GM19467 (cell line): Measurements from ENCODE around the gene UHMK1.
"Not testable (repeated sequence)": the region's sequence is repeated elsewhere in the genome, so short reads cannot be mapped to it uniquely, and the experiment has no call there.

Experiments
- ATAC-seq: cut with Tn5 transposase; IDR thresholded peaks from one replicate; pipeline ENCODE4 v1.9.1; 2021; ENCODE audit warnings: mild to moderate bottlenecking, moderate library complexity; ENCODE audit not compliant: unreplicated experiment

The UHMK1 gene, protein sequence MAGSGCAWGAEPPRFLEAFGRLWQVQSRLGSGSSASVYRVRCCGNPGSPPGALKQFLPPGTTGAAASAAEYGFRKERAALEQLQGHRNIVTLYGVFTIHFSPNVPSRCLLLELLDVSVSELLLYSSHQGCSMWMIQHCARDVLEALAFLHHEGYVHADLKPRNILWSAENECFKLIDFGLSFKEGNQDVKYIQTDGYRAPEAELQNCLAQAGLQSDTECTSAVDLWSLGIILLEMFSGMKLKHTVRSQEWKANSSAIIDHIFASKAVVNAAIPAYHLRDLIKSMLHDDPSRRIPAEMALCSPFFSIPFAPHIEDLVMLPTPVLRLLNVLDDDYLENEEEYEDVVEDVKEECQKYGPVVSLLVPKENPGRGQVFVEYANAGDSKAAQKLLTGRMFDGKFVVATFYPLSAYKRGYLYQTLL

DNA sequence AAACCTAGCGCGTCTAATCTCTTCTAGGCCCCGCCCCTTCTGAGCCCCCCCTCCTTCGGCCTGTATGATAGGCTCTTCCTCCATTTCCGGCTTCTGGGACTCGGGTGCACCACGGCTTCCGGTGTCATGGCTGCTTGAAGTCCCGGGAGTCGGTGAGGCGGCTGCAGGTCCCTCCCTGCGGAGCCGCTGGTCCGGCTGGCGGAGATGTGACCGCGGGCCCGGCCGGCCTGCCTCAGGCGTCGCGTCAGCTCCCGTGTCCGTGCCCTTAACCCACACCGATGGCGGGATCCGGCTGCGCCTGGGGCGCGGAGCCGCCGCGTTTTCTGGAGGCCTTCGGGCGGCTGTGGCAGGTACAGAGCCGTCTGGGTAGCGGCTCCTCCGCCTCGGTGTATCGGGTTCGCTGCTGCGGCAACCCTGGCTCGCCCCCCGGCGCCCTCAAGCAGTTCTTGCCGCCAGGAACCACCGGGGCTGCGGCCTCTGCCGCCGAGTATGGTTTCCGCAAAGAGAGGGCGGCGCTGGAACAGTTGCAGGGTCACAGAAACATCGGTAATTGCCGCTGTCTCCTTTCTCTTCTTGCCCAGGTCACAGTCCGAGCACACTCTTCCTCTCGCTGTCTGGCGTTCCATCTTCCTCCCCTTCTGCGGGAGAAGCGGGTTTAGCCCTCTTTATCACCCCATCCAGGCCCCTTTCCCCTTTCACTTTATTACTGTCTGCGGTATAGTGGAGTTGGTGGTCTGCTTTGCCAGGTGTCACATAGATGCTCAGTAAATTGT, at the start of gene UHMK1:
UHMK1 (plus strand) TSS at position 96 of the 773 bp plus-strand sequence; CDS start at position 279, 183 bp downstream.
- ATAC-seq, result peak; percentile 98

- ATAC-seq, result not testable (repeated sequence)
These were observed 43.3 kb upstream of the UHMK1 start for GRCh38 chr1:162454361-162454760.

GRCh38 chr1:162456323-162456722, 41.3 kb upstream of the UHMK1 start:
- no peak for ATAC-seq

- ATAC-seq, result no peak
These were observed 39.4 kb upstream of the UHMK1 start for GRCh38 chr1:162458236-162458635.

- not testable (repeated sequence) for ATAC-seq
These were observed 35.2 kb upstream of the UHMK1 start for GRCh38 chr1:162462425-162462824.

GRCh38 chr1:162463021-162463420, 34.6 kb upstream of the UHMK1 start:
- ATAC-seq, result no peak

- ATAC-seq, result no peak
These were observed 30.8 kb upstream of the UHMK1 start for GRCh38 chr1:162466797-162467196.

GRCh38 chr1:162470216-162470615, 27.4 kb upstream of the UHMK1 start:
- ATAC-seq, result no peak

- ATAC-seq, result no peak
These were observed 26.2 kb upstream of the UHMK1 start for GRCh38 chr1:162471290-162471853.

GRCh38 chr1:162475089-162475488, 22.5 kb upstream of the UHMK1 start:
- ATAC-seq, result no peak

DNA sequence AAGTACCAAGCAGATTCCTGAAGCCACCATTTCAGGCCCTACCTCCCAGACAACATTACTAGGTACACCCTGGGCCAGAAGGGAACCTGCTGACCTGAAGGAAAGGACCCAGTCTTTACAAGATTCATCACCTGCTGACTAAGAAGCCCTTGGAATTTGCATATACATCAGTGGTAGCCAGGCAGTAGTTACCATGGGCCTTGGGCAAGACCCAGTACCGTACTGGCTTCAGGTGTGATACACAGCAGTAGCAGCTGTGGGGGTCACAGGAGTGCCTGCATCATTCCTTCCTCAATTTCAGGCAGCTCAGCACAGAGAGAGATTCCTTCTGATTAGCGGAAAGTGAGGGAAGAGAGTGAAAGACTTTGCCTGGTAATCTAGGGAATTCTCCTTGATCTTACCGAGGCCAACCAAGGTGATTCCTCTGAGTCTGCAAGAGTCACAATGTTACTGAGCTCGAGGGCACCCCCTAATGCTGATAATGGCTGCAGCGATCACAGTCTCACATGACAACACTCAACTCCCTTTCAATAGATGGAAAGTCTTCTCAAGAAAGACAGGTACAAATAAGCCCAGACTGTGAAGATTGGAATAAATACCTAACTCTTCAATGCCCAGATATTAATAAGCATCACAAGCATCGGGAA, 22.0 kb upstream of the UHMK1 start:
- no peak for ATAC-seq

DNA sequence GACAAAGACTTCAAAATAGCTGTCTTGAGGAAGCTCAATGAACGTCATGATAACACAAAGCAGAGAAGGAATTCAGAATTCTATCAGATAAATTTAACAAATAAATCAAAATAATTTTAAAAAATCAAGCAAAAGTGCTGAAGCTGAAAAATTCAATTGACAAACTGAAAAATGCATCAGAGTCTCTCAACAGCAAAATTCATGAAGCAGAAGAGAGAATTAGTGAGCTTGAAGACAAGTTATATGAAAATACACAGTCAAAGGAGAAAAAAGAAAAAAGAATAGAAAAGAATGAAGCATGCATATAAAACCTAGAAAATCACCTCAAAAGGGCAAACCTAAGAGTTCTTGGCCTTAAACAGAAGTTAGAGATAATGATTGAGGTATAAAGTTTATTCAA, 21.0 kb upstream of the UHMK1 start:
- no peak for ATAC-seq

DNA sequence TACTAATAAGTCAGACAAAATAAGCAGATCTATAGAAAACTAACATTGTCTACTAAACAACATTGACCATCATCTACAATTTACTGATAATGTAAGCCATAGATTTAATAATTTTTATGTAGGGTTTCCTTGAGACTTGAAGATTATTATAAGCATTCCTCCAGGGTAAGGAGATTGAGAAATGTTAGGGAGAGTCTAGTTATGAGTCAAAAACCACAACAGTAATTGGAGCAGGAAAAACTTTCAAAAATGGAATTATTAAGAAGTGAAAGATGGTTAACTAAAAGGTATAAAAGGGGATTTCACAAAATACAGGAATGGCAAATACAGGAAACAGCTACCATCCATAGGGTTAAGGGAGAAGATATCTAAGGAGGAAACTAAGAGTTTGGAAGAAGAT, 12.4 kb upstream of the UHMK1 start:
- ATAC-seq, result no peak

GRCh38 chr1:162487241-162487640, 10.4 kb upstream of the UHMK1 start:
- no peak for ATAC-seq

DNA sequence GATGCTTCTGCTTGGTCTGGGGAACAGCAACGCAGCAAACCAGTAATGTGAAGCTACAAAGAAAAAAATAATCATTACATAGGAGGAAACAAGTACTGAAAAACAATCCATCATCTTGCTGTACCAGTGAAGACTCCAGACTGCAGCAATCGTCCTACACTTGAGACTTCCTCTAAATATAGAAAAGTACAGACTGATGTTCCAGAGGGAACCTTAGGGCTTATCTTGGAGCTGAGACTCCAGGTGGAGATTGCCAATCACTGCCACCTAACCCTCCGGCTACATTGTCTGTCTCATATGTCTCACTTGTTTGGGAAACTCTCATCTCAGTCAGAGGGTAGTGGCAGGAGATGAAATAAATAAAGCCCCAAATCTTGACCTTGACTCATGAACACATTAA, 9.4 kb upstream of the UHMK1 start:
- ATAC-seq, result no peak

GRCh38 chr1:162495531-162496233, 1.9 kb upstream of the UHMK1 start:
- not testable (repeated sequence) for ATAC-seq

GRCh38 chr1:162497104-162497722, 405 bp upstream of the UHMK1 start:
- ATAC-seq, result no peak

DNA sequence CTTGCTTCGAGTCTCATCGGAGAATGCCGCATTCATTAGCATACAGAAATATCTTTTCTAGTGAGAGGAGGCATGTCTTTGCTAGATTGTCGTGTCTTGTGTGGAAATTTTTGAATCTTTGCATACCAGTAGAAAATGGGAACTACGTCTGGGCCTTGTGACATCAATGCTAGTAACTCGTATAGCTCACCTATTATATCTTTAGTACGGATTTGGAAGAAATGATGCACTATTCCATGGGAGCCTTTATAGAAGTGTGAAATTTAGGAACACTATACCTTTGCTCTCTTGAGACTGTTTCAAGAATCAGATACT, 835 bp downstream of the UHMK1 start:
- ATAC-seq, result peak; percentile 2

- no peak for ATAC-seq
These were observed 3.2 kb downstream of the UHMK1 start for GRCh38 chr1:162500805-162501204.

DNA sequence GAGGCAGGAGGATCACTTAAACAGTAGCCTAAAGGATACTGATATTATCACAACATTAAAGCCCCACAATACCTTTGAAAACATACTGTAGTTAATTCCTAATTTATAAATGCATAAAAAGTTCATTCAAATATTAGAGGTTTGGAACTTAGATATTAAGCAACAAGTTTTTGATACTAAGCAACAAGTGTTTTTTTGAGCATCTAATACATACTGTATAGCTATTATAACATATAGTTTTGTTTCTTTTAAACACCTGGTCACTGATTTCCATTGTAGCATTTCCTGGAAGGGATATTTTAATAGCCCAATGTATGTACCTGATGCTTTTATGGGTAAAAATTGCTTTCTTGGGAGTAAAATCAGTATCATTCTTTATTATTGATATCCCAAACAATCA, 4.5 kb downstream of the UHMK1 start:
- ATAC-seq, result no peak
